ENCODE results near the gene CISH. TPM values are rescaled to one million over a fixed set of nuclear protein-coding genes. Genes with fewer than 3 reads are reported as not detected.

Gene CISH, protein sequence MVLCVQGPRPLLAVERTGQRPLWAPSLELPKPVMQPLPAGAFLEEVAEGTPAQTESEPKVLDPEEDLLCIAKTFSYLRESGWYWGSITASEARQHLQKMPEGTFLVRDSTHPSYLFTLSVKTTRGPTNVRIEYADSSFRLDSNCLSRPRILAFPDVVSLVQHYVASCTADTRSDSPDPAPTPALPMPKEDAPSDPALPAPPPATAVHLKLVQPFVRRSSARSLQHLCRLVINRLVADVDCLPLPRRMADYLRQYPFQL
- total RNA-seq, result 1.3 and 1.7 TPM in 2 replicates

GRCh38 chr3:50611464-50612233, at the start of gene CISH:
CISH (minus strand) TSS chr3:50611774; CDS start chr3:50611650, 124 bp downstream.

GRCh38 chr3:50617096-50617791, 5.7 kb upstream of the CISH start, which contains the start of gene MAPKAPK3:
MAPKAPK3 (plus strand) TSS chr3:50617151; CDS start chr3:50617566, 415 bp downstream.

DNA sequence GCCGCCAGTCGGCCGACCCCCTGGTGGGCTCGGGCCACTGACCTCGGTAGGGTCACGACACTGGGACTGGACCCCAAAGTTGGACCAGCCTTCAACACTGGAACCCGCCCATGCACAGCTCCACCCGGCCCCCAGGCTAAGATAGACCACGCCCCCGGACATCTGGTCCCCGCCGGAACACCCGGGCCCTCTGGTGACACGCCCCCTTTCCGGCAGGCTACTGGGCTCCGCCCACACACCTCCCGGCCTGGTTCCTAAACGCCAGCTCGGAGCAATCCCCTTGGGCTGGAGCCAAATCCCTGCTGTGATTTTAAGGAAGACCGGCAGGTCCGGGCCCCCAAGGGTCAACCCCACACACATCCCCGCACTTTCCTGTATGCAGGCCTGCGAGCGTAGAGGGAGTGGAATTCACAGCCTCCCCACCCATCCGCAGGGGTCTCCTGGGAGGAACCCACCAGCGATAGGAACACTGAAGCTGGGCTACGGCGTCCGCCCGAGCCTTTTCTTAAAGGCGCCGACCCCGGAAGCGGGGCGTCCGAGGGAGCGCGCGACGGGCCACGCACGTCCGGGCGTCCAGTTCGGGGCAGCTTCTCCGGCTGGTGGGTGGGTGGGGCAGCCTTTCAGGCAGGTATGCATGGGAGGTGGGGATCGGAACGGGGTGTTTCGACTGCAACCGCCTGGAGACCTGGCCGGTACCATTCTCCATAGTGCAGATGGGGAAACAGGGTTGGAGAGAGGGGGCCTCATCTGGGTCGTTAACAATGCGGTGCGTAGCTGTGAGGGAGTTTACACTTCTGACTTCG, 42.4 kb downstream of the CISH start, which contains the start of gene HEMK1:
Gene HEMK1, plus strand, starts transcription at position 576 of the 803 bp plus-strand sequence. CDS start 1,583 bp downstream, outside the sequence.

GRCh38 chr3:50567386-50568167, 44.0 kb downstream of the CISH start, which contains the start of gene C3orf18:
C3orf18 (minus strand) TSS chr3:50567747; CDS start chr3:50565699, 2,048 bp downstream.

Other genes with a start within 250 kb of the CISH start
- not detected in 2 replicates for gene CACNA2D2, start 108.1 kb downstream of the CISH start, total RNA-seq
- 4.3 and 4.7 TPM in 2 replicates for gene C3orf18, start 44.0 kb downstream of the CISH start, total RNA-seq
- 8.7 and 10.6 TPM in 2 replicates for gene HEMK1, start 42.3 kb downstream of the CISH start, total RNA-seq
- gene MAPKAPK3, start 5.4 kb upstream of the CISH start, total RNA-seq, result 58.6 and 68.4 TPM in 2 replicates
- under 0.01 and 0.24 TPM in 2 replicates for gene DOCK3, start 63.2 kb upstream of the CISH start, total RNA-seq

All from tracheal epithelial cell (primary cell).